Vagina (tissue), 2 donors: Measurements from ENCODE around the gene ERICH6B.

ENCODE experiments used
- CTCF ChIP-seq, 3 experiments: fragments of 450-650 bp in 2 of 3; fragments of 200-600 bp in 1 of 3; sonication (generic) in 1 of 3; IDR thresholded peaks; one replicate each; pipeline ENCODE4 v1.5.1; 2017 to 2019; ENCODE audit warnings: antibody characterized with exemption in 3 of 3, mild to moderate bottlenecking in 2 of 3, moderate library complexity in 2 of 3
- POLR2A ChIP-seq, 2 donors: fragments of 450-650 bp; IDR thresholded peaks; one replicate each; pipeline ENCODE4 v1.6.1; 2017; ENCODE audit warnings: antibody characterized with exemption in 2 of 2, mild to moderate bottlenecking in 2 of 2, moderate library complexity in 2 of 2
- POLR2AphosphoS5 ChIP-seq, 2 donors: sonication (generic); formaldehyde crosslinking; IDR thresholded peaks; one replicate each; pipeline ENCODE4 v1.9.0; 2017; ENCODE audit warnings: antibody characterized with exemption in 2 of 2, mild to moderate bottlenecking in 2 of 2, low read depth in 1 of 2; ENCODE audit not compliant: insufficient read depth in 1 of 2

- TF ChIP-seq CTCF (IDR thresholded peaks at IDR 0.05) (no peak), POLR2A (IDR thresholded peaks at IDR 0.05) (no peak), POLR2AphosphoS5 (IDR thresholded peaks at IDR 0.05; ENCODE audit: insufficient read depth in 1 of 2, low read depth in 1 of 2) (no peak)
Observed at GRCh38 chr13:45508776-45509175, 106.8 kb downstream of the ERICH6B start.
